Pancreas (tissue), 10 donors: ENCODE data around the gene TMED7. TPM values are rescaled to one million over a fixed set of nuclear protein-coding genes. Genes with fewer than 3 reads are reported as not detected.
A peak's percentile ranks its signal among the peaks of the same experiment; 100 is the strongest.

Experiments used
- ATAC-seq, 4 donors: fragments of 200-7000 bp; cut with Tn5 transposase; one replicate each; pipeline versions ENCODE4 v1.8.0 to v1.9.1; 2020; ENCODE audit warnings: mild to moderate bottlenecking in 4 of 4, moderate library complexity in 4 of 4
- DNase-seq, 6 donors: peaks; one replicate each; pipeline ENCODE4 v3.0.0-alpha.2; 2020
- FAIRE-seq: peaks from 2 replicates; lab custom pipeline; 2012; peaks lifted over from hg19 to GRCh38; lab: Jason Lieb, UNC
- H3K27ac ChIP-seq, 4 donors: fragments of 200-600 bp; sonication (generic); 1 replicate in 3 of 4; 2 replicates in 1 of 4; pipeline versions ENCODE4 v1.5.0 to v1.8.0; 2020
- H3K27me3 ChIP-seq, 4 donors: fragments of 200-600 bp; one replicate each; pipeline ENCODE4 v1.8.0; 2021
- H3K36me3 ChIP-seq, 3 donors: fragments of 200-600 bp; sonication (generic) in 1 of 3; one replicate each; pipeline versions ENCODE4 v1.5.0 to v1.8.0; 2020 to 2021
- H3K4me1 ChIP-seq, 3 donors: fragments of 200-600 bp; one replicate each; pipeline ENCODE4 v1.8.0; 2021
- H3K4me3 ChIP-seq, 4 donors: fragments of 200-600 bp; sonication (generic) in 2 of 4; one replicate each; pipeline versions ENCODE4 v1.5.0 to v1.8.0; 2020 to 2021
- H3K9me3 ChIP-seq, 4 donors: fragments of 200-600 bp; one replicate each; pipeline ENCODE4 v1.8.0; 2021
- CTCF ChIP-seq, 4 donors: fragments of 200-600 bp; sonication (generic) in 3 of 4; IDR thresholded peaks; one replicate each; pipeline versions ENCODE4 v1.5.0 to v1.8.0; 2021; ENCODE audit warnings: antibody characterized with exemption in 4 of 4
- WGBS, 2 donors: extraction: QIAGEN DNeasy Blood & Tissue Kit; methylation state at CpG; one replicate each; pipeline ENCODE4 v1.1.7; 2013; 5-methylcytosine and 5-hydroxymethylcytosine counted together
- intact Hi-C, 3 donors: fragments of 100-400 bp; cut with DNase I; formaldehyde crosslinking; loops; one replicate each; pipeline versions ENCODE4 v1.11.1 to v1.14.2; 2022
- polyA plus RNA-seq, 2 donors: library from polyadenylated mRNA; stranded (reverse); fragments of 200-250 nt; gene quantifications; one replicate each; pipeline ENCODE4 v1.2.3, GENCODE V29; 2013
- total RNA-seq, 6 donors: library from RNA; stranded (reverse); fragmentation: NEBNext Ultra II Directional in 4 of 6; extraction: Animal tissue kit (Norgen Biotek cat#: 25700) in 4 of 6; gene quantifications; one replicate each; pipeline versions ENCODE4 v1.2.1 to v1.2.4, GENCODE V29; 2021 to 2023
- donor health status: healthy with polysubstance abuse.
- donor health status: DM: no; HTN: no; CAD: no; lungs with moderate emphysema.
- donor health status: DM: no; HTN: no; CAD: no.
- donor health status: control.
- donor health status: control.
- donor health status: Bipolar disorder and iron deficiency.
- donor health status: DM: yes; HTN: yes; CAD: no.
- donor health status: DM: no; HTN: no; CAD: no.
- donor health status: DM: no; HTN: no; CAD: no.
- donor health status: DM: yes; HTN: yes; CAD: no.

The TMED7 gene
- total and polyA plus RNA-seq, 8 donors = 8.2 to 71.3 (median 51.2) TPM

- WGBS, 2 donors = 79 to 83% methylated on average over 5 of the region's 5 CpGs
- no peak for FAIRE-seq
Measured at GRCh38 chr5:115575167-115576070, 50.4 kb downstream of the TMED7 start.

GRCh38 chr5:115573133-115573532 is 52.7 kb downstream of the TMED7 start:
- intact Hi-C loops = loop anchor here in 2 of 3 donors (5.0 to 10.0 kb wide), 2 partner anchors 198 to 261 kb away; no protein-coding TSS in a partner anchor
- Histone ChIP-seq H3K36me3 (no peaks in the 10 kb centered on the region), H3K9me3 (no peaks in the 10 kb centered on the region), H3K4me3 (no peak overlapping the region), H3K4me1 (peaks cover 6 to 7% (median 7%) of the 10 kb centered on the region in 3 donors), H3K27ac (no peak overlapping the region), H3K27me3 (no peaks in the 10 kb centered on the region)
- TF ChIP-seq CTCF (IDR thresholded peaks at IDR 0.05) = no peak
- no peak for ATAC-seq
- no peak for DNase-seq
- WGBS, 2 donors = 57% methylated on average over 2 of the region's 2 CpGs
- FAIRE-seq = no peak

More at GRCh38 chr5:115575167-115576070, 50.4 kb downstream of the TMED7 start:
- Histone ChIP-seq H3K9me3 (no peaks in the 10 kb centered on the region), H3K27me3 (no peaks in the 10 kb centered on the region), H3K27ac (no peak overlapping the region), H3K4me1 (peaks cover 6 to 7% (median 7%) of the 10 kb centered on the region in 3 donors), H3K4me3 (no peak overlapping the region), H3K36me3 (peaks cover 0 to 4% (median 0%) of the 10 kb centered on the region in 3 donors)
- ATAC-seq = no peak
- intact Hi-C loops = loop anchor here in 1 of 3 donors (5.0 to 10.0 kb wide), 2 partner anchors 201 to 263 kb away; no protein-coding TSS in a partner anchor
- TF ChIP-seq CTCF (IDR thresholded peaks at IDR 0.05) = no peak
- DNase-seq = no peak

DNA sequence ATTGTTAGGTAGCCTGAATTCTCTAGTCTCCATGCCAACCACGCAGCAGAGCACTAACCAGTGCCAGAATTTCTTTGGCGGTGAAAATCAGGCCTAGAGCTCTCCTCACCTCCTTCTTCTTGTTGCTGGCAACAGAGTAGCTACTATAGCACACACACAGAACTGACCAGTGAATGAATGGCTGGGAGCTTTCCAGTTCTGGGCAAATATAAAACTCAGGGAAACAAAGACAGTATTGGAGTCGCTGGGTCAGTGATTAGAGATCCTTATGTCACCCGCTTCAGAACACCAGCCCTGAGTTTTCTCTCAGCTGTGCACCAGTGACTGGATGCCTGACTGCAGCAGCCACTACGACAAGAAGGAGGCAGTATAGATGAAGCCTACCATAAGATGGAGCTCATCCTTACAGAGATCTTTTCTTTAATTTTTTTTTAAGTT is 54.4 kb downstream of the TMED7 start:
- 36 to 38% methylated on average over 5 of the region's 5 CpGs for WGBS, 2 donors
- DNase-seq (peak in 2 of 6 donors; percentile 42 to 43), FAIRE-seq (no peak), ATAC-seq (peak; percentile 80 to 91 (median 83))
- TF ChIP-seq CTCF (IDR thresholded peaks at IDR 0.05) = no peak
- no peak overlapping the region for H3K4me3 ChIP-seq
- peaks cover 6 to 7% (median 7%) of the 10 kb centered on the region in 3 donors for H3K4me1 ChIP-seq
- H3K27ac ChIP-seq = peak overlapping the region in 3 of 4 donors; percentile 10 to 38 (median 21)
- no peaks in the 10 kb centered on the region for H3K36me3 ChIP-seq
- no peaks in the 10 kb centered on the region for H3K9me3 ChIP-seq
- intact Hi-C loops = loop anchor here in 2 of 3 donors (5.0 to 10.0 kb wide), 2 partner anchors 197 to 259 kb away; no protein-coding TSS in a partner anchor
- no peaks in the 10 kb centered on the region for H3K27me3 ChIP-seq

GRCh38 chr5:115568668-115569067 is 57.2 kb downstream of the TMED7 start:
- intact Hi-C loops = no loop called here
- FAIRE-seq = no peak
- no peak for ATAC-seq

More at GRCh38 chr5:115568668-115569067, 57.2 kb downstream of the TMED7 start:
- Histone ChIP-seq H3K27ac (no peak overlapping the region), H3K27me3 (no peaks in the 10 kb centered on the region), H3K36me3 (no peaks in the 10 kb centered on the region), H3K9me3 (no peaks in the 10 kb centered on the region), H3K4me1 (peaks cover 6 to 7% (median 7%) of the 10 kb centered on the region in 3 donors), H3K4me3 (no peak overlapping the region)
- no peak for TF ChIP-seq CTCF (IDR thresholded peaks at IDR 0.05)
- DNase-seq = no peak
- WGBS, 2 donors = 87 to 89% methylated on average over 1 of the region's 1 CpG
